GM12878 (cell line): ENCODE measurements around the gene EPOP.

Experiments
- ASH2L ChIP-seq: fragments of 300-600, 200-600 bp; sonication (generic); IDR thresholded peaks from 2 replicates; pipeline ENCODE4 v1.6.1; 2017; ENCODE audit warnings: low read depth, mild to moderate bottlenecking, borderline replicate concordance
- BHLHE40 ChIP-seq, 2 experiments: fragments of 450-650 bp in 1 of 2; IDR thresholded peaks; 2 replicates each; pipeline ENCODE4 v1.6.1; 2011 to 2017; ENCODE audit warnings: low read depth in 2 of 2, borderline replicate concordance in 1 of 2, improper control_type of control experiment in 1 of 2, low read length in 1 of 2, mild to moderate bottlenecking in 1 of 2
- CREB1 ChIP-seq: IDR thresholded peaks from 2 replicates; pipeline ENCODE4 v1.6.1; 2012; ENCODE audit warnings: low read depth, mild to moderate bottlenecking, inconsistent platforms
- CREM ChIP-seq: IDR thresholded peaks from 2 replicates; pipeline ENCODE4 v1.6.1; 2014; ENCODE audit warnings: antibody characterized with exemption, low read depth
- FOXM1 ChIP-seq: IDR thresholded peaks from 2 replicates; pipeline ENCODE4 v1.6.1; 2012; ENCODE audit warnings: low read depth, mild to moderate bottlenecking, inconsistent platforms, low read length, moderate library complexity
- MAX ChIP-seq: IDR thresholded peaks from 2 replicates; pipeline ENCODE4 v1.6.1; 2012; ENCODE audit warnings: low read depth, low read length, improper control_type of control experiment
- NR2F1 ChIP-seq: fragments of 450-650 bp; conservative IDR thresholded peaks from 2 replicates; pipeline ENCODE4 v1.6.1; 2017; ENCODE audit warnings: mild to moderate bottlenecking
- POLR2A ChIP-seq: IDR thresholded peaks from 2 replicates; pipeline ENCODE4 v1.6.1; 2011; ENCODE audit warnings: low read depth, mild to moderate bottlenecking, low read length
- SIN3A ChIP-seq: IDR thresholded peaks from 2 replicates; pipeline ENCODE4 v1.6.1; 2012; ENCODE audit warnings: low read depth, low read length, improper control_type of control experiment
- TF ChIP-seq, protein P1 (sequence below): IDR thresholded peaks from 2 replicates; pipeline ENCODE4 v1.6.1; 2012; ENCODE audit warnings: mild to moderate bottlenecking, low read depth, low read length
- TF ChIP-seq, protein P2 (sequence below), 3 experiments: IDR thresholded peaks in 2 of 3; conservative IDR thresholded peaks in 1 of 3; 2 replicates each; pipeline ENCODE4 v1.5.1; 2011; ENCODE audit warnings: low read depth in 3 of 3, low read length in 3 of 3, mild to moderate bottlenecking in 3 of 3, control low read depth in 2 of 3, moderate library complexity in 2 of 3, inconsistent platforms in 1 of 3, mixed read lengths in 1 of 3; ENCODE audit not compliant: control insufficient read depth in 2 of 3, insufficient read depth in 1 of 3; ENCODE audit errors: extremely low read depth in 1 of 3

DNA sequence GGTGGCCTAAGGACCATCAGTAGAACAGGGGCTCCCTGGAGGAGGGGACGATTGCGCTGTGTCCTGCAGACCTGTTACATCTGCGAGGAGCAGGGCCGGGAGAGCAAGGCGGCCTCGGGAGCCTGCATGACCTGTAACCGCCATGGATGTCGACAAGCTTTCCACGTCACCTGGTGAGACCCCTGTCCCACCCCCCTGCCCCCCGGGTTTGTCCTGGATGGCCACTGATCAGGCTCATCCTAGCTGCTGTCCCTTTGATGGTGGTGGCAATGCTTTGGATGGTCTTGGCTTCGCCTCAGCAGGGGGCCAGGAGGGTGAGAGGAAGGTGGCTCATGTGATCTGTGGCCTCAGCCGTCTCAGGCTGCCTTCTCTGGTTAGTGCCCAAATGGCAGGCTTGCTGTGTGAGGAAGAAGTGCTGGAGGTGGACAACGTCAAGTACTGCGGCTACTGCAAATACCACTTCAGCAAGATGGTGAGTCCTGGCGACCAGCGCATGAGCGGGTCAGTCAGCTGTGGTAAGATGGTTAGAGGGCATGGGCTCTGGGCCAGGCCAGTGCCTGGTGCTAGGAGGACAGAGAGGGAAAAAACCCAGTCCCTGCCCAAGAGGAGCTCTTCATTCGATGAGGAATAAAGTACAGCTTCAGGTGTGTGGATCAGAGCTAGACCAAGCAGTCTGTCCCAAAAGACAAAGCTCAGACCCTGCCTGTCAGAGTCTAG is 34.5 kb upstream of the EPOP start:
- TF ChIP-seq CREM, result no peak
- TF ChIP-seq SIN3A, result no peak
- TF ChIP-seq CREB1, result no peak
- TF ChIP-seq, protein P1, sequence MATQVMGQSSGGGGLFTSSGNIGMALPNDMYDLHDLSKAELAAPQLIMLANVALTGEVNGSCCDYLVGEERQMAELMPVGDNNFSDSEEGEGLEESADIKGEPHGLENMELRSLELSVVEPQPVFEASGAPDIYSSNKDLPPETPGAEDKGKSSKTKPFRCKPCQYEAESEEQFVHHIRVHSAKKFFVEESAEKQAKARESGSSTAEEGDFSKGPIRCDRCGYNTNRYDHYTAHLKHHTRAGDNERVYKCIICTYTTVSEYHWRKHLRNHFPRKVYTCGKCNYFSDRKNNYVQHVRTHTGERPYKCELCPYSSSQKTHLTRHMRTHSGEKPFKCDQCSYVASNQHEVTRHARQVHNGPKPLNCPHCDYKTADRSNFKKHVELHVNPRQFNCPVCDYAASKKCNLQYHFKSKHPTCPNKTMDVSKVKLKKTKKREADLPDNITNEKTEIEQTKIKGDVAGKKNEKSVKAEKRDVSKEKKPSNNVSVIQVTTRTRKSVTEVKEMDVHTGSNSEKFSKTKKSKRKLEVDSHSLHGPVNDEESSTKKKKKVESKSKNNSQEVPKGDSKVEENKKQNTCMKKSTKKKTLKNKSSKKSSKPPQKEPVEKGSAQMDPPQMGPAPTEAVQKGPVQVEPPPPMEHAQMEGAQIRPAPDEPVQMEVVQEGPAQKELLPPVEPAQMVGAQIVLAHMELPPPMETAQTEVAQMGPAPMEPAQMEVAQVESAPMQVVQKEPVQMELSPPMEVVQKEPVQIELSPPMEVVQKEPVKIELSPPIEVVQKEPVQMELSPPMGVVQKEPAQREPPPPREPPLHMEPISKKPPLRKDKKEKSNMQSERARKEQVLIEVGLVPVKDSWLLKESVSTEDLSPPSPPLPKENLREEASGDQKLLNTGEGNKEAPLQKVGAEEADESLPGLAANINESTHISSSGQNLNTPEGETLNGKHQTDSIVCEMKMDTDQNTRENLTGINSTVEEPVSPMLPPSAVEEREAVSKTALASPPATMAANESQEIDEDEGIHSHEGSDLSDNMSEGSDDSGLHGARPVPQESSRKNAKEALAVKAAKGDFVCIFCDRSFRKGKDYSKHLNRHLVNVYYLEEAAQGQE, result no peak
- no peak for TF ChIP-seq FOXM1
- no peak for TF ChIP-seq ASH2L
- no peak for TF ChIP-seq NR2F1
- TF ChIP-seq MAX, result no peak
- TF ChIP-seq, protein P2, sequence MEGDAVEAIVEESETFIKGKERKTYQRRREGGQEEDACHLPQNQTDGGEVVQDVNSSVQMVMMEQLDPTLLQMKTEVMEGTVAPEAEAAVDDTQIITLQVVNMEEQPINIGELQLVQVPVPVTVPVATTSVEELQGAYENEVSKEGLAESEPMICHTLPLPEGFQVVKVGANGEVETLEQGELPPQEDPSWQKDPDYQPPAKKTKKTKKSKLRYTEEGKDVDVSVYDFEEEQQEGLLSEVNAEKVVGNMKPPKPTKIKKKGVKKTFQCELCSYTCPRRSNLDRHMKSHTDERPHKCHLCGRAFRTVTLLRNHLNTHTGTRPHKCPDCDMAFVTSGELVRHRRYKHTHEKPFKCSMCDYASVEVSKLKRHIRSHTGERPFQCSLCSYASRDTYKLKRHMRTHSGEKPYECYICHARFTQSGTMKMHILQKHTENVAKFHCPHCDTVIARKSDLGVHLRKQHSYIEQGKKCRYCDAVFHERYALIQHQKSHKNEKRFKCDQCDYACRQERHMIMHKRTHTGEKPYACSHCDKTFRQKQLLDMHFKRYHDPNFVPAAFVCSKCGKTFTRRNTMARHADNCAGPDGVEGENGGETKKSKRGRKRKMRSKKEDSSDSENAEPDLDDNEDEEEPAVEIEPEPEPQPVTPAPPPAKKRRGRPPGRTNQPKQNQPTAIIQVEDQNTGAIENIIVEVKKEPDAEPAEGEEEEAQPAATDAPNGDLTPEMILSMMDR (IDR thresholded peaks at IDR 0.05 in 2 of 3, conservative IDR thresholded peaks at IDR 0.05 in 1 of 3; ENCODE audit: control insufficient read depth in 2 of 3, extremely low read depth in 1 of 3, insufficient read depth in 1 of 3, low read depth in 3 of 3, low read length in 3 of 3), result no peak
- 0 out of 2 replicates have a peak, but pooled peaks have one; percentile 40 for TF ChIP-seq POLR2A
- TF ChIP-seq BHLHE40 (IDR thresholded peaks at IDR 0.05; ENCODE audit: borderline replicate concordance in 1 of 2, low read depth in 2 of 2, low read length in 1 of 2), result no peak
